Gastrocnemius medialis (tissue), 4 donors: ENCODE measurements around the gene UNC5C.

Source experiments
- POLR2A ChIP-seq, 2 donors: fragments of 450-650 bp; IDR thresholded peaks; one replicate each; pipeline ENCODE4 v1.6.1; 2017; ENCODE audit warnings: antibody characterized with exemption in 2 of 2, mild to moderate bottlenecking in 2 of 2, moderate library complexity in 2 of 2
- TF ChIP-seq, protein P1 (sequence below), 5 experiments: fragments of 450-650 bp in 3 of 5; fragments of 200-600 bp in 2 of 5; sonication (generic) in 2 of 5; IDR thresholded peaks in 4 of 5; conservative IDR thresholded peaks in 1 of 5; 1 replicate in 4 of 5; 2 replicates in 1 of 5; pipeline ENCODE4 v1.5.1; 2016 to 2019; ENCODE audit warnings: antibody characterized with exemption in 5 of 5, mild to moderate bottlenecking in 3 of 5, moderate library complexity in 3 of 5

DNA sequence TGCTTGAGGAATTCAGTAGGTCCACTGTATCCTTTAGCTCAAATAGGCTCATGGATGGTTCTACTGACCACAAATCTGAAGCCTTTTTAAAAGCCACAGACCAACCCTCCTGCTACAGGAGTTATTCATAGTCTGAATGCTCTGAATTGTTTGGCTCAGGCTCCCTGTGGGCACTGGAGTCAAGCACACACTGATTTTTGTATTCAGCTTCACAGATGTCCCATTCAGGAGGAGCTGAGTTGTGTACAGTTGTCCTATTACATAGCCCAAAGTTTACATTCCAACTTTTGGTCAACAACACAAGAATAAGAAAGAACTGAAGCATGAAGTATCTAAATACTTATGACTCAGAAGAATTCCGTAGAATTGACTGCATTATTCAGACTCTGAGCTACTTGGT is 243.9 kb downstream of the UNC5C start:
- no peak for TF ChIP-seq POLR2A (IDR thresholded peaks at IDR 0.05)
- TF ChIP-seq, protein P1, sequence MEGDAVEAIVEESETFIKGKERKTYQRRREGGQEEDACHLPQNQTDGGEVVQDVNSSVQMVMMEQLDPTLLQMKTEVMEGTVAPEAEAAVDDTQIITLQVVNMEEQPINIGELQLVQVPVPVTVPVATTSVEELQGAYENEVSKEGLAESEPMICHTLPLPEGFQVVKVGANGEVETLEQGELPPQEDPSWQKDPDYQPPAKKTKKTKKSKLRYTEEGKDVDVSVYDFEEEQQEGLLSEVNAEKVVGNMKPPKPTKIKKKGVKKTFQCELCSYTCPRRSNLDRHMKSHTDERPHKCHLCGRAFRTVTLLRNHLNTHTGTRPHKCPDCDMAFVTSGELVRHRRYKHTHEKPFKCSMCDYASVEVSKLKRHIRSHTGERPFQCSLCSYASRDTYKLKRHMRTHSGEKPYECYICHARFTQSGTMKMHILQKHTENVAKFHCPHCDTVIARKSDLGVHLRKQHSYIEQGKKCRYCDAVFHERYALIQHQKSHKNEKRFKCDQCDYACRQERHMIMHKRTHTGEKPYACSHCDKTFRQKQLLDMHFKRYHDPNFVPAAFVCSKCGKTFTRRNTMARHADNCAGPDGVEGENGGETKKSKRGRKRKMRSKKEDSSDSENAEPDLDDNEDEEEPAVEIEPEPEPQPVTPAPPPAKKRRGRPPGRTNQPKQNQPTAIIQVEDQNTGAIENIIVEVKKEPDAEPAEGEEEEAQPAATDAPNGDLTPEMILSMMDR (IDR thresholded peaks at IDR 0.05 in 4 of 5, conservative IDR thresholded peaks at IDR 0.05 in 1 of 5), result no peak
